Vagina (tissue), 2 donors: ENCODE data around the gene DOK5. TPM values are rescaled to one million over a fixed set of nuclear protein-coding genes. Genes with fewer than 3 reads are reported as not detected.

Experiments used
- DNase-seq, 2 donors: peaks; one replicate each; pipeline ENCODE4 v3.0.0-alpha.2; 2017; ENCODE audit errors: extremely low spot score in 2 of 2
- H3K27ac ChIP-seq: fragments of 200-600 bp; sonication (generic); one replicate; pipeline ENCODE4 v1.5.1; 2019
- H3K27me3 ChIP-seq: fragments of 200-600 bp; sonication (generic); one replicate; pipeline ENCODE4 v1.5.1; 2019
- H3K36me3 ChIP-seq, 2 donors: fragments of 200-600 bp; sonication (generic); one replicate each; pipeline ENCODE4 v1.5.1; 2017 to 2019
- H3K4me1 ChIP-seq: fragments of 200-600 bp; sonication (generic); one replicate; pipeline ENCODE4 v1.5.1; 2019
- H3K4me3 ChIP-seq, 2 donors: fragments of 200-600 bp; sonication (generic); 1 replicate in 1 of 2; 2 replicates in 1 of 2; pipeline ENCODE4 v1.5.1; 2016 to 2019
- H3K9me3 ChIP-seq: fragments of 200-600 bp; sonication (generic); one replicate; pipeline ENCODE4 v1.5.1; 2019
- POLR2A ChIP-seq, 2 donors: fragments of 450-650 bp; IDR thresholded peaks; one replicate each; pipeline ENCODE4 v1.6.1; 2017; ENCODE audit warnings: antibody characterized with exemption in 2 of 2, mild to moderate bottlenecking in 2 of 2, moderate library complexity in 2 of 2
- POLR2AphosphoS5 ChIP-seq, 2 donors: sonication (generic); formaldehyde crosslinking; IDR thresholded peaks; one replicate each; pipeline ENCODE4 v1.9.0; 2017; ENCODE audit warnings: antibody characterized with exemption in 2 of 2, mild to moderate bottlenecking in 2 of 2, low read depth in 1 of 2; ENCODE audit not compliant: insufficient read depth in 1 of 2
- intact Hi-C: fragments of 100-400 bp; cut with DNase I; formaldehyde crosslinking; loops from one replicate; pipeline ENCODE4 v1.15.1; 2023
- total RNA-seq: library from RNA; depleted of rRNA; stranded (reverse); fragments of >200 nt; gene quantifications from one replicate; pipeline ENCODE4 v1.2.3, GENCODE V29; 2016
- TF ChIP-seq, protein P1 (sequence below), 3 experiments: fragments of 450-650 bp in 2 of 3; fragments of 200-600 bp in 1 of 3; sonication (generic) in 1 of 3; IDR thresholded peaks; one replicate each; pipeline ENCODE4 v1.5.1; 2017 to 2019; ENCODE audit warnings: antibody characterized with exemption in 3 of 3, mild to moderate bottlenecking in 2 of 3, moderate library complexity in 2 of 3

The DOK5 gene
- total RNA-seq, 1 donor from 2014 or later: 2.5 TPM

DNA sequence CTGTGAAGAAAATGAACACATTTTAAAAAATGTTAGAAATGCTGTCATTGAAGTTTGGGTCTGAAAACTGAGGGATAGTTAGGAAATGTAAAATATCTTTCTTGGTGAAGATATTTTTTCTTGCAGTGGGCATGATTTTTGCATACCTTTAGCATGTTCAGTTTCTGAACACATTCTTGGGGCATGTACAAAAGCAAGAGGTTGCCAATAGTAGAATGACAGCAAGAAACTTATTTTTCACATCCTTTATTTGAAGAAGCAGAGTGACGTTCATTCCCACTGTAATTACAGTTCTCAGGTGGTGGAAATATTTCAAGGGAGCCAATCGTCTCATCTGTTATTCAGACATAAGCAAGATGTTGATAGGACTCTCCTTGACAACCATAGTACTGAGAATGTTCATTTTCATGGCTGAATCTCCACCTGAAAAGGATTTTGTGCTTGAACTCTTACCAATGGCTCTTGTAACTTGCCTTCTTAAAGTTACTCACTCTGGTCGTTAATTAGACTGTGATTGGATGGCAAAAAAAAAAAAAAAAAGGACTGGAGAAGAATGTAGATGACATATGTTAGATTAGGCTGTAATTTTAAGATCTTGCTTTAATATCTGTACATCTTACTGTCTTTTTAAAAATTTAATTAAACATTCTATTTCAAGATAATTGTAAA lies 74.4 kb downstream of the DOK5 start:
- intact Hi-C loops: no loop called here
- H3K36me3 ChIP-seq: no peaks in the 10 kb centered on the region
- H3K4me1 ChIP-seq: no peaks in the 10 kb centered on the region
- no peaks in the 10 kb centered on the region for H3K9me3 ChIP-seq
- no peaks in the 10 kb centered on the region for H3K27me3 ChIP-seq
- no peak overlapping the region for H3K4me3 ChIP-seq
- H3K27ac ChIP-seq: no peak overlapping the region
- no peak for DNase-seq
- TF ChIP-seq, protein P1, sequence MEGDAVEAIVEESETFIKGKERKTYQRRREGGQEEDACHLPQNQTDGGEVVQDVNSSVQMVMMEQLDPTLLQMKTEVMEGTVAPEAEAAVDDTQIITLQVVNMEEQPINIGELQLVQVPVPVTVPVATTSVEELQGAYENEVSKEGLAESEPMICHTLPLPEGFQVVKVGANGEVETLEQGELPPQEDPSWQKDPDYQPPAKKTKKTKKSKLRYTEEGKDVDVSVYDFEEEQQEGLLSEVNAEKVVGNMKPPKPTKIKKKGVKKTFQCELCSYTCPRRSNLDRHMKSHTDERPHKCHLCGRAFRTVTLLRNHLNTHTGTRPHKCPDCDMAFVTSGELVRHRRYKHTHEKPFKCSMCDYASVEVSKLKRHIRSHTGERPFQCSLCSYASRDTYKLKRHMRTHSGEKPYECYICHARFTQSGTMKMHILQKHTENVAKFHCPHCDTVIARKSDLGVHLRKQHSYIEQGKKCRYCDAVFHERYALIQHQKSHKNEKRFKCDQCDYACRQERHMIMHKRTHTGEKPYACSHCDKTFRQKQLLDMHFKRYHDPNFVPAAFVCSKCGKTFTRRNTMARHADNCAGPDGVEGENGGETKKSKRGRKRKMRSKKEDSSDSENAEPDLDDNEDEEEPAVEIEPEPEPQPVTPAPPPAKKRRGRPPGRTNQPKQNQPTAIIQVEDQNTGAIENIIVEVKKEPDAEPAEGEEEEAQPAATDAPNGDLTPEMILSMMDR (IDR thresholded peaks at IDR 0.05): no peak
- TF ChIP-seq POLR2AphosphoS5 (IDR thresholded peaks at IDR 0.05; ENCODE audit: insufficient read depth in 1 of 2, low read depth in 1 of 2) (no peak), POLR2A (IDR thresholded peaks at IDR 0.05) (no peak)

DNA sequence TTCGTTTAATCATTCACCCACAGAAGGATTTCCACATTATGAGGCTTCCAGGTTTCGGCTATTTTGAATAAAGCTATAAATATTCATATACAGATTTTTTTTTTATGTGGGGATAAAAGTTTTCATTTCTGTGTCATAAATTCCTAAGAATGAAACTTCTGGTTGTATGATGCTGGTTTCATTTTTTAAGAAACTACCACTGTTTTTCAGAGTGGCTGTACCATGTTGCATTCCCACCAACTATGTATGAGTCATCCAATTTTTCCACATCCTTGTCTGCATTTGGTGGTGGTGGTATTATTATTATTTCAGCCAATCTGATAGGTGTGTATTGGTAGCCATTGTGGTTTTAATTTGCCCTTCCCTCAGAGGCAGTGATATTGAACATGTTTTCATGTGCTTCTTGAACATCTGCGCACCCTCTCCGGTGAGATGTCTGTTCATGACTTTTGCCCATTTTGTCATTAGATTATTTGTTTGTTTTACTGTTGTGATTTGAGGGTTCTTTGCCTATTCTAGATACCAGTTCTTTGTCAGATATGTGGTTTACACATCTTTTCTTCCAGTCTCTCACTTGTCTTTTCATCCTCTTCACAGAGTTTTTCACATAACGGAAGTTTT lies 75.5 kb downstream of the DOK5 start:
- H3K27ac ChIP-seq: no peak overlapping the region
- H3K36me3 ChIP-seq: no peaks in the 10 kb centered on the region
- intact Hi-C loops: no loop called here
- no peaks in the 10 kb centered on the region for H3K9me3 ChIP-seq
- no peak for DNase-seq
- H3K27me3 ChIP-seq: no peaks in the 10 kb centered on the region
- H3K4me1 ChIP-seq: no peaks in the 10 kb centered on the region
- TF ChIP-seq POLR2A (IDR thresholded peaks at IDR 0.05) (no peak), POLR2AphosphoS5 (IDR thresholded peaks at IDR 0.05; ENCODE audit: insufficient read depth in 1 of 2, low read depth in 1 of 2) (no peak)
- TF ChIP-seq, protein P1 (IDR thresholded peaks at IDR 0.05): no peak
- H3K4me3 ChIP-seq: no peak overlapping the region

DNA sequence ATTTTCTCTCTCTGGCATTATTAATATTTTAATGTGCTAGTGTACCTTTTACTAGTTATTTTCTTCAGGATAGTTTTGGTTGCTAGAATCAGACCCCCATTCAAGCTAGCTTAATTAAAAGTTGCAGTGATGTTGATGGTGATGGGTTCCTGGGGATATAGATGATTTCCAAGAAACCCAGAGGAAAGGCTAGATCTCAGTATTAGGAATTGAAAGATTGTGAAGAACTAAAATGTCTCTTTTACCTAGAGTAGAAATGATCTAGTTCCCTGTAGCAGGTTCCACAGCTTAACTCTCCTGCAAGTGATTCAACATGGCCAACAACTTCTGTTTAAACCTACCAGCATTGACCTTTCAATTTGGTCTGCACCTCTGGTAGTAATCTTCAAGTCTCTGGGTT lies 78.6 kb downstream of the DOK5 start:
- TF ChIP-seq, protein P1 (IDR thresholded peaks at IDR 0.05): no peak
- TF ChIP-seq POLR2AphosphoS5 (IDR thresholded peaks at IDR 0.05; ENCODE audit: insufficient read depth in 1 of 2, low read depth in 1 of 2): no peak
- no peak for TF ChIP-seq POLR2A (IDR thresholded peaks at IDR 0.05)
- no peak overlapping the region for H3K27ac ChIP-seq
- H3K9me3 ChIP-seq: no peaks in the 10 kb centered on the region
- DNase-seq: no peak
- no peak overlapping the region for H3K4me3 ChIP-seq
- intact Hi-C loops: no loop called here
- H3K4me1 ChIP-seq: no peaks in the 10 kb centered on the region
- no peaks in the 10 kb centered on the region for H3K27me3 ChIP-seq
- H3K36me3 ChIP-seq: no peaks in the 10 kb centered on the region

DNA sequence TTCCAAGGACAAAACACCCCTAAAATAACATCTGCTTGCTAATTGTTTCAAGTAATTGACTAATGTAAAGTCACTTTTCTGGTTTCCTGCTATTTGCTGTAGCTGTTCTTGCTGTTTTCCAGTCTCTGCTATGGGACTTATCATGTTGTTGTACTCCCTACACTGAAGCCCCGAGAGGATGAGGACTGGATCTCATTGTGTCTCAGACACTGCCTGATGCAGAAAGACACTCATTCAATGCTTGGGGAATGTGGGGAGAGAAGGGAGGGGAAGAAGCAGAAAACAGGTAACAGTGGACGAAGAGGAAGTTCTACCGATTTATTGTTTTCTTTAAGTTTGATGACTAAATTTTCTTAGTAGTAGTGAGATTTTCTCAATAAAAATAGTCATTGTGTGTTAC lies 79.8 kb downstream of the DOK5 start:
- no peaks in the 10 kb centered on the region for H3K9me3 ChIP-seq
- H3K4me1 ChIP-seq: no peaks in the 10 kb centered on the region
- no peak overlapping the region for H3K4me3 ChIP-seq
- DNase-seq: no peak
- intact Hi-C loops: no loop called here
- H3K27ac ChIP-seq: no peak overlapping the region
- H3K27me3 ChIP-seq: no peaks in the 10 kb centered on the region
- no peaks in the 10 kb centered on the region for H3K36me3 ChIP-seq
- TF ChIP-seq, protein P1 (IDR thresholded peaks at IDR 0.05): no peak
- TF ChIP-seq POLR2A (IDR thresholded peaks at IDR 0.05) (no peak), POLR2AphosphoS5 (IDR thresholded peaks at IDR 0.05; ENCODE audit: insufficient read depth in 1 of 2, low read depth in 1 of 2) (no peak)

DNA sequence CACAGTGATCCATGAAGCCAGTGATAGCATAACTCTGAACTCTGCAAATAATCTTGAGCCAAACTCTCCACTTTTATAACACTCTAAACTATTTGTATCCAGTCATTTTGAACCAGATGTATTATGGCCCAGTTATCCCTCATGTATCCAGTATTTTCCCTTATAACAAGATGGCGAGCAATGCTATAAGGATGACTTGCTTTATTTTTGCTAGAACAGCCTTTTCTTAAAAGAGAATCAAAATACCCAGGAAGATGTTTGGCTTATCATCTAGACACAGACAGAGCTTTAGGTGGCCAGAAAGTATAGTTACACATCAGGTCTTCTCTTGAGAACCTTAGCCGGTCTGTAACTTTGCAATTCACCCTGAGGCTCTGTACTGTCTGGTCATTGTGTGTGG lies 81.0 kb downstream of the DOK5 start:
- no peaks in the 10 kb centered on the region for H3K4me1 ChIP-seq
- no peak overlapping the region for H3K4me3 ChIP-seq
- no peak overlapping the region for H3K27ac ChIP-seq
- intact Hi-C loops: no loop called here
- no peaks in the 10 kb centered on the region for H3K9me3 ChIP-seq
- H3K36me3 ChIP-seq: no peaks in the 10 kb centered on the region
- DNase-seq: no peak
- TF ChIP-seq POLR2AphosphoS5 (IDR thresholded peaks at IDR 0.05; ENCODE audit: insufficient read depth in 1 of 2, low read depth in 1 of 2) (no peak), POLR2A (IDR thresholded peaks at IDR 0.05) (no peak)
- TF ChIP-seq, protein P1 (IDR thresholded peaks at IDR 0.05): no peak
- H3K27me3 ChIP-seq: no peaks in the 10 kb centered on the region
